ENCODE measurements around the gene ADGRG3.

GRCh38 chr16:57680842-57681375 is 12.8 kb downstream of the ADGRG3 start:
- TF ChIP-seq TSHZ2 (CRISPR knock-in tag; IDR thresholded peaks at IDR 0.05) (no peak), CREB5 (CRISPR knock-in tag; IDR thresholded peaks at IDR 0.05; ENCODE audit: low read depth) (no peak), ISL1 (CRISPR knock-in tag; IDR thresholded peaks at IDR 0.05) (no peak), ZNF565 (CRISPR knock-in tag; conservative IDR thresholded peaks at IDR 0.05; ENCODE audit: low read depth) (no peak), CSDC2 (CRISPR knock-in tag; IDR thresholded peaks at IDR 0.05) (no peak), ZFP30 (CRISPR knock-in tag; IDR thresholded peaks at IDR 0.05) (no peak), BACH2 (CRISPR knock-in tag; IDR thresholded peaks at IDR 0.05; ENCODE audit: borderline replicate concordance) (no peak), ARNTL (CRISPR knock-in tag; IDR thresholded peaks at IDR 0.05; ENCODE audit: borderline replicate concordance, low read depth) (no peak), SNAI2 (CRISPR knock-in tag; IDR thresholded peaks at IDR 0.05) (no peak), ZFP3 (CRISPR knock-in tag; IDR thresholded peaks at IDR 0.05) (no peak), RARB (CRISPR knock-in tag; IDR thresholded peaks at IDR 0.05) (no peak), PATZ1 (CRISPR knock-in tag; IDR thresholded peaks at IDR 0.05; ENCODE audit: borderline replicate concordance) (no peak)
